IMR-90 (cell line): Measurements from ENCODE around the gene CBFA2T3. TPM values are rescaled to one million over a fixed set of nuclear protein-coding genes. Genes with fewer than 3 reads are reported as not detected.

Source experiments
- ATAC-seq: fragments of 200-7000 bp; cut with Tn5 transposase; 2 replicates; pipeline ENCODE4 v1.9.1; 2020; ENCODE audit warnings: low read depth, mild to moderate bottlenecking, moderate library complexity
- BruUV-seq: library from RNA; stranded (reverse); fragments of 400-500 nt; replicated peaks from 2 replicates; lab custom pipeline; 2021; lab: Mats Ljungman, UMichigan
- CTCF ChIA-PET: fragments of 300-600 bp; formaldehyde crosslinking; extraction: SDS; loops from one replicate; lab custom pipeline; 2021; ENCODE audit warnings: antibody characterized with exemption; lab: Yijun Ruan, JAX
- POLR2A ChIA-PET: fragments of 300-600 bp; sonication (Branson Sonifier 250); formaldehyde crosslinking; loops from one replicate; lab custom pipeline; 2022; ENCODE audit warnings: antibody characterized with exemption; ENCODE audit not compliant: unreplicated experiment; lab: Charles Lee
- DNase-seq: peaks from one replicate; pipeline ENCODE4 v3.0.0; 2013
- H2AFZ ChIP-seq: replicated peaks from 2 replicates; pipeline ENCODE3; 2013; ENCODE audit warnings: low read length, mild to moderate bottlenecking; ENCODE audit not compliant: poor library complexity
- H2AK5ac ChIP-seq: 2 replicates; pipeline ENCODE4 v1.6.1; 2013; ENCODE audit warnings: low read depth, low read length, inconsistent platforms
- H2AK9ac ChIP-seq: replicated peaks from 2 replicates; pipeline ENCODE3; 2013; ENCODE audit warnings: mild to moderate bottlenecking, low read depth, low read length, moderate library complexity; ENCODE audit not compliant: poor library complexity
- H2BK120ac ChIP-seq: 2 replicates; pipeline ENCODE4 v1.6.1; 2013; ENCODE audit warnings: low read depth, low read length, inconsistent platforms
- H2BK15ac ChIP-seq: 3 replicates; pipeline ENCODE4 v1.6.1; 2013; ENCODE audit warnings: low read depth, low read length, inconsistent platforms
- H2BK20ac ChIP-seq: 2 replicates; pipeline ENCODE4 v1.6.1; 2013; ENCODE audit warnings: low read depth, mild to moderate bottlenecking, inconsistent platforms, low read length, moderate library complexity
- H2BK5ac ChIP-seq: 2 replicates; pipeline ENCODE4 v1.6.1; 2013; ENCODE audit warnings: mild to moderate bottlenecking, low read depth, low read length, inconsistent platforms; ENCODE audit not compliant: poor library complexity, severe bottlenecking
- H3K14ac ChIP-seq: replicated peaks from 2 replicates; pipeline ENCODE4 v1.6.1; 2013; ENCODE audit warnings: low read depth, low read length, inconsistent platforms
- H3K18ac ChIP-seq: 2 replicates; pipeline ENCODE4 v1.6.1; 2013; ENCODE audit warnings: low read depth, low read length, control low read depth
- H3K23ac ChIP-seq: 2 replicates; pipeline ENCODE4 v1.6.1; 2013; ENCODE audit warnings: low read depth, low read length, inconsistent platforms
- H3K27ac ChIP-seq: 2 replicates; pipeline ENCODE4 v1.5.1; 2013; ENCODE audit warnings: mild to moderate bottlenecking, control low read depth, low read length; ENCODE audit not compliant: insufficient read depth
- H3K27me3 ChIP-seq: 2 replicates; pipeline ENCODE4 v1.6.1; 2013; ENCODE audit warnings: low read length; ENCODE audit not compliant: control insufficient read depth, insufficient read depth
- H3K36me3 ChIP-seq: 2 replicates; pipeline ENCODE4 v1.6.1; 2013; ENCODE audit warnings: low read length, mixed read lengths; ENCODE audit not compliant: control insufficient read depth, insufficient read depth
- H3K4ac ChIP-seq: 2 replicates; pipeline ENCODE4 v1.6.1; 2013; ENCODE audit warnings: low read depth, low read length, inconsistent platforms
- H3K4me1 ChIP-seq: 2 replicates; pipeline ENCODE4 v1.6.1; 2013; ENCODE audit warnings: low read length, mixed read lengths; ENCODE audit not compliant: control insufficient read depth, insufficient read depth
- H3K4me2 ChIP-seq: 2 replicates; pipeline ENCODE4 v1.6.1; 2013; ENCODE audit warnings: low read depth, mild to moderate bottlenecking, control low read depth, low read length, moderate library complexity
- H3K4me3 ChIP-seq: 2 replicates; pipeline ENCODE4 v1.5.1; 2013; ENCODE audit warnings: low read depth, mild to moderate bottlenecking, control low read depth, low read length, moderate library complexity; ENCODE audit not compliant: insufficient read depth
- H3K56ac ChIP-seq: 2 replicates; pipeline ENCODE4 v1.6.1; 2013; ENCODE audit warnings: low read length, inconsistent platforms; ENCODE audit not compliant: insufficient read depth; ENCODE audit errors: extremely low read depth
- H3K79me1 ChIP-seq, 2 experiments: 2 replicates each; pipeline ENCODE4 v1.6.1; 2013; ENCODE audit warnings: low read length in 2 of 2, inconsistent platforms in 1 of 2, low read depth in 1 of 2
- H3K9ac ChIP-seq: 2 replicates; pipeline ENCODE4 v1.6.1; 2013; ENCODE audit warnings: low read depth, low read length, control low read depth
- H3K9me1 ChIP-seq: 2 replicates; pipeline ENCODE4 v1.6.1; 2013; ENCODE audit warnings: low read length, inconsistent platforms; ENCODE audit not compliant: insufficient read depth
- H3K9me3 ChIP-seq: 2 replicates; pipeline ENCODE4 v1.6.1; 2013; ENCODE audit warnings: low read length; ENCODE audit not compliant: control insufficient read depth, insufficient read depth
- H4K20me1 ChIP-seq: 2 replicates; pipeline ENCODE4 v1.6.1; 2013; ENCODE audit warnings: low read length, inconsistent platforms; ENCODE audit not compliant: insufficient read depth
- H4K5ac ChIP-seq: 2 replicates; pipeline ENCODE4 v1.6.1; 2013; ENCODE audit warnings: mild to moderate bottlenecking, low read depth, low read length, control low read depth
- H4K8ac ChIP-seq, 2 experiments: 2 replicates each; pipeline ENCODE4 v1.6.1; 2013; ENCODE audit warnings: low read depth in 2 of 2, low read length in 2 of 2, control low read depth in 1 of 2, inconsistent platforms in 1 of 2
- H4K91ac ChIP-seq: 2 replicates; pipeline ENCODE4 v1.6.1; 2013; ENCODE audit warnings: low read depth, low read length, inconsistent platforms; ENCODE audit not compliant: insufficient read depth
- MAZ ChIP-seq: IDR thresholded peaks from 2 replicates; pipeline ENCODE4 v1.6.1; 2012; ENCODE audit warnings: low read depth, mild to moderate bottlenecking, low read length, improper control_type of control experiment, moderate library complexity, borderline replicate concordance
- MXI1 ChIP-seq: IDR thresholded peaks from 2 replicates; pipeline ENCODE4 v1.6.1; 2012; ENCODE audit warnings: low read depth, mild to moderate bottlenecking, low read length, moderate library complexity, borderline replicate concordance
- NFE2L2 ChIP-seq: fragments of 150-350 bp; IDR thresholded peaks from 2 replicates; pipeline ENCODE4 v1.6.1; 2016; ENCODE audit warnings: low read depth, mild to moderate bottlenecking, low read length
- POLR2A ChIP-seq: IDR thresholded peaks from 2 replicates; pipeline ENCODE4 v1.6.1; 2012; ENCODE audit warnings: mild to moderate bottlenecking, low read depth, low read length
- RFX5 ChIP-seq: IDR thresholded peaks from 2 replicates; pipeline ENCODE4 v1.8.0; 2012; ENCODE audit warnings: low read depth, mild to moderate bottlenecking, low read length, moderate library complexity
- WGBS, 2 experiments: methylation state at CpG; one replicate each; pipeline versions ENCODE4 v1.1.5 to v1.1.7; 2013; ENCODE audit warnings: missing lambda C conversion rate in 2 of 2; ENCODE audit not compliant: insufficient read length in 1 of 2; ENCODE audit errors: extremely low coverage in 2 of 2; 5-methylcytosine and 5-hydroxymethylcytosine counted together
- dilution Hi-C: fragments of 300-500 bp; cut with HindIII; formaldehyde crosslinking; loops from one replicate; pipeline ENCODE4 v1.14.3; 2018; ENCODE audit warnings: low sequenced_read_pairs; ENCODE audit not compliant: unreplicated experiment
- in situ Hi-C: fragments of 300-500 bp; cut with MboI; formaldehyde crosslinking; loops from 3 replicates; pipeline ENCODE4 v1.14.3; 2019; ENCODE audit warnings: low sequenced_read_pairs, inconsistent platforms, mixed read lengths
- intact Hi-C: fragments of 100-400 bp; cut with micrococcal nuclease; formaldehyde crosslinking; loops from 2 replicates; pipeline ENCODE4 v1.10.0; 2022
- polyA plus RNA-seq, 3 experiments: library from polyadenylated mRNA; depleted of rRNA; stranded (reverse); fragments of >200 nt; gene quantifications; 2 replicates each; pipeline ENCODE4 v1.2.3, GENCODE V29; 2012; ENCODE audit warnings: low replicate concordance in 1 of 3
- total RNA-seq: library from RNA; depleted of rRNA; stranded (reverse); fragments of >200 nt; gene quantifications from 2 replicates; pipeline ENCODE4 v1.2.3, GENCODE V29; 2012

Gene CBFA2T3
- total and polyA plus RNA-seq, 2 of the 4 experiments (the other 2 are of a cell fraction): not detected

DNA sequence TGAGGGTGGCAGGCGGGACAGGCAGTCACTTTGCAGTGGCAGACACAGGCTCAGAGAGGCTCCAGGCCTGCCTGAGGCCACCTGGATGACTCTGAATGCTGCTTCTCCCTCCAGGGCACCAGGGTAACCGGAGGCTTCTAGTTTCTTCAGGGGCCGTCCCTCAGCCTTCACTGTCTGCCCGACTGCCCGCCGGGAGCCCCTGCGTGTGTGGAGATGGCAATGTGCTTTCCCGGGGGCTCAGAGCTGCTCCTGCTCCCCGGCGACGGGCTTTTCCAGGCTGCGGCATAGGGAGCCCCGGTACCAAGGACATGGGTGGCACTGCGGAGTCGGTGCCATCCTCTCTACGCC, 51.5 kb downstream of the CBFA2T3 start:
- Histone ChIP-seq H2AFZ (peak overlapping the region; percentile 91), H3K14ac (no peak overlapping the region), H3K9ac (no peak overlapping the region), H4K91ac (no peak overlapping the region), H3K9me3 (no peaks in the 10 kb centered on the region), H4K5ac (no peak overlapping the region), H2BK15ac (no peak overlapping the region), H3K56ac (no peak overlapping the region), H3K9me1 (no peaks in the 10 kb centered on the region), H2BK5ac (no peak overlapping the region), H3K4me1 (peaks cover 12% of the 10 kb centered on the region; the same call in 1 of the 2 replicates), H3K27me3 (peaks cover 19% of the 10 kb centered on the region), H3K4me3 (no peak overlapping the region), H4K20me1 (no peaks in the 10 kb centered on the region; the same call in 1 of the 2 replicates), H2BK20ac (no peak overlapping the region), H3K18ac (no peak overlapping the region), H2BK120ac (no peak overlapping the region), H4K8ac (no peak overlapping the region), H3K36me3 (no peaks in the 10 kb centered on the region), H3K4ac (no peak overlapping the region), H2AK5ac (no peak overlapping the region), H3K4me2 (no peak overlapping the region), H2AK9ac (peak overlapping the region; percentile 71), H3K79me1 (no peaks in the 10 kb centered on the region), H3K23ac (no peak overlapping the region), H3K27ac (no peak overlapping the region)
- DNase-seq (no peak), ATAC-seq (no peak)
- ChIA-PET POLR2A (no interaction called here), CTCF (no interaction called here)
- WGBS, 2 experiments: 85% methylated on average over 10 of the region's 16 CpGs; no CpG with 5 or more reads in 1 of the 2 experiments
- dilution Hi-C loops: no loop called here
- intact Hi-C loops: loop anchor here (5.0 kb wide), 1 partner anchor 68 kb away; the partner anchor contains the start of genes GALNS and TRAPPC2L
- BruUV-seq: no TSS peak
- TF ChIP-seq MAZ (no peak), RFX5 (no peak), POLR2A (no peak), NFE2L2 (no peak), MXI1 (no peak)
- in situ Hi-C loops: no loop called here
